ENCODE measurements around the gene HOXC10.

The HOXC10 gene

DNA sequence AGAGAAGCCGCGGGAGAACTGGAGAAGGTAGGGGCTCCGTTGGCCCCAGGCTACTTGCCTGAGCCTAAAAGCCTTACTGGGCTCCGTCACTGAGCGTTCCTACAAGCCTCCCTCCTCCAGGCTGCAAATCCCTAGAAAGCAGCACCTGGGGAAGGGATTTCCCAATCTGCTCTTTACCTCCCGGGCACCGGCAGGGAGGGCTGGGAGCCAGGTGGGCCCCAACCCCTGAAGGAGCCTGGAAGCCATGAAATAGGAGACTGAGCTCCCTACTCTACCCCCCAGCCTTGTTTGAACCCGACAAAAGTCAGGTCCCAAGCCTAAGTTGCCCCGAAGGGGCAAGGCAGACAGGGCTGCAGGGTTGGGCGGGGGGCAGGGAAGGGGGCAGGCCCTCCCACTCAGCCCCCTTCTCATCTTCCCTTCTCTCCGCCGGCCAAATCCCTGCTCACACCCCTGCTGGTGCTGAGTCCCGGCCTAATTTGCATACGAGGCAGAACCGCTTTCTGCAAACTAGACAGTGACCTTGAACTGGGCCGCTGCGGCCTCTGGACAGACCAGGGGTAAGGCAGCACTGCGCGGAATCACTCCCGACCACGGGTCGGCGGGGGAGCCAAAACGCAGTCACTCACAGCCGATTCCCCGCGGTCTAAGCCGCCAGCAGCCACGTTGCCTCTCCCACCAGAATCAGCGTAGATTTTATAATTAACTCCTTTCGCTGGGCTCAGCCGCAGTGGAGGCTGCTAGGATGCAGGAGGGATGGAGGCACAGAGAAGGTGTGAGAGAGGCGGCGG, 34.0 kb upstream of the HOXC10 start:
- no peak for DNase-seq (ENCODE audit: low spot score)

DNA sequence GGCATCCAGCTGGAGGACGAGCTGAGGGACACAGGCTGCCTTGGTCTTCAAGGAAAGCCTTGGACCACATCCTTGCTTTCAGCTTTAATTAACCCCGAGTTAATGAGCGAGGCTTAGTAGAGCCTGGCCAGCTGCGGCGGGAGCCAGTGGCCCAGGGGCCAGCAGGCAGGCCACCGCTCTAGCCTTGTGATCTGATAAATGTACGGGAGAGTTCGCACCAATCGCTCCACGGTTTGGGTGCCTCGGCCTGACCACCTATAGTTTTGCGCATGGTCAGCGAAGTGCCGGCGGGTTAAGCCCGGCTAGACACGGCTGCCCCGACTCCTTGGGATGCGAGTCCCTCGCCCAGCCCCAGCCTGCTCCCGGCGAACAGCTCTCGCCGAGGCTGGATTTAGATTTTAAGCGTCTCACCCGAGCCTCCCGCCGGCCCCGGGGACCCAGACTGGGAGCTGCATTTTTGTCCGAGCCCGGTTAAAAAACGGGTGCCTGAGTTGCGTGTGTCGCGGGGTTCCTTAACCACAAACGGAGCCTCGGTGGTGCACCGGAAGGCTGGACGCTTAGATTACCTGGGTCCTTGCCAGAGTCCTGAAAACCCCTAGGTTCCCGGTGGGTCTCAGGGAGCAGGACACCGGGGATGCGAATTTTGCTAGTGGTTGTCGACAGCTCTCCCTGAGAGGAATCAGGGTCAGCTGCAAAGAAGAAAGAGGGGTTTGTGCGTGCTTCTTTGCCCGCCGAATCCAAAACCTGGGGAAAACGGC, 33.2 kb upstream of the HOXC10 start:
- no peak for DNase-seq (ENCODE audit: low spot score)

DNA sequence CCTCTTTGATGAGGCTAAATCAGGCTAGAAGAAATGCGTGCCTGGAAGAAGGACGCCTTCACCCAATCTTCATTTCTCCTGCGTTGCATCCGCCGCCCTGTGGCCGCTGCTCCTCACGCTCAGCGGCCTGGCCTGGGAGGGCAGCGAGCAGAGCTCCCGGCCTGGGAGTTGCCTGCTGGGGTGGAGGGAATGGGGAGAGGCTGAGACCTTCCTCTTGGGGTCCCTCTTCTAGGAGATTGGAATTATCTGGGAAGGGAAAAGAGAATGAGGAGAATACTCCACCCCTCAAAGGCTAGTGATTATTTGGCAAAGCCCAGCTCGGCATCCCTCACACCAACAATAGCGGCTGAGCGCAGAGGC, 32.6 kb upstream of the HOXC10 start:
- DNase-seq (ENCODE audit: low spot score): no peak

DNA sequence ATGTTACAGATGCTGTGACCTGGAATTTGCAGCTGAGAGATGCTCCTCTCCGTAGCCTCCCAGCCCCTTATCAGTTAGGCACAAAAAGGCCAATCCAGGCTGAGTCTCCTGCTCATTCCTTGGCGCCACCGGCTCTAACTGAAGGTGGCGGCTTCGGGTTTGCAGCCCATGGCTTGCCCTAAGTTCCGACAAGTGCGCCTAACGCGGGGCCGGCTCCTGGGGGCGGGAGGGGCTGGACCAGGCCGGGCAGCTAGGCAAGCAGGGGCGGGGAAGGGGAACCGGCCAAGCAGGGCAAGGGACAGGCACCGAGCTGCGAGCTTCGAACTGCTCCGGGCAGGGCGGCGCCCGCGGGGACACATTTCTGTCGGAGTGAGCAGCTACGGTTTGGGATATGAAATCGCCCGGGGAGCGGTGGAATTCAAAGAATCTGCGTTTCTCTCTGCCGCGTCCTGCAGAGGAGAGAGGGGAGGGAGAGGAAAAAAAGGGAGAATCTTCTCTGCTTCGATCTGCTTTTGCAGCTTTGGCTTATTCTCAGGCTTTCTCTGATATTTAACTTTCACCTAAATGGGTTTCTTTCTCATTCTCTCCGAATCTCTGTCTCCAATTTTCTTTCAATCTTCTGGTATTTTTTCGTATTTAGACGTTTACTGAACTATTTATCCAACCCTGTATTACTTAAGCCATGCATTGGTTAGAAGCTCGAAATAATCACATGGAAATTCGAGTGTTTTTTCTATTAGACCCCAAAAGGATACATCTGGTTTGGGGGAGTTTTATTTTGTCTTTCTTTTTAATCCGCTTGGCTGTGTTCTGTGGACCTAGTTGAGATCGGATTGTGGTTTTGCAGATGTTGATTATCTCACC, 31.8 kb upstream of the HOXC10 start:
- DNase-seq (ENCODE audit: low spot score): no peak

DNA sequence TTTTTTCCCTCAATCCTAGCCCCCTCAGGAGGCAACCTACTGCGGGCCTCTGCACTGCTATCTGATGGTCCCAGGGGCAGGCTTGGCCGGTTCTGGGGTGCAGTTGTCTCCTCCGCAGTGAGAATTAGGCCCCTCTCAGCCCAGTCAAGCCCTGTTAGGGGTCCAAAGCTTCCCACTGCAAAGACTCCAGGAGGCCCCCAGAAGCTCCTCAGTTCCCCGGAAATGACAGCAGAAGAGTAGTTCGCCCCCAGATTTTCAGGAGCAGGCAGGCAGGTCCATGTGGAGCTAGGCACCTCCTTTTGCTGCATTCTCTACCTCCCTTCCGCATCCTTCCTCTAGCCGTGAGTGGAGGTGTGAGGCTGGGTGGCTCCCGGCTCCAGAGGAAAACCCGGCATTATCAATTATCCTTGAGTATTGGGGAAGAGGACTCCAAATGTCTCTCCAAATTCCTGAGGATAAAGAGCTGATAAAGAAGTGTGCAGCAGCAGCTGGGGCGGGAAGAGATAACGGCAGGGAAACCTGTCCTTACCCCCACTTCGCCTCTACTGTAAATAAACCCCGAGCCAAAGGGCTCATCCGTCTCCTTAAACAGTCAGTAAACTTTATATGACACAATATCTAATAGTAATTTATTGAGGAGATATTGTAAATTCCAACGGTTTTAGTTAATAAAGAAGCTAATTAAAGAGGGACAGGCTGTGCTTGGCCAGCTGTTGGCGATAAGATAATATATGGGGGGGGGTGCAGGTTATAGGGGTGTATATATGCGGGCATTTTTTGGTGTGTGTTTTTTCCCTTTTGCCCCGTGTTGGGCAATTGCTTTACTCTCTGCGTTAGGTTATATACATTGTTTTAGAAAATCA, 30.9 kb upstream of the HOXC10 start:
- DNase-seq (ENCODE audit: low spot score): no peak

DNA sequence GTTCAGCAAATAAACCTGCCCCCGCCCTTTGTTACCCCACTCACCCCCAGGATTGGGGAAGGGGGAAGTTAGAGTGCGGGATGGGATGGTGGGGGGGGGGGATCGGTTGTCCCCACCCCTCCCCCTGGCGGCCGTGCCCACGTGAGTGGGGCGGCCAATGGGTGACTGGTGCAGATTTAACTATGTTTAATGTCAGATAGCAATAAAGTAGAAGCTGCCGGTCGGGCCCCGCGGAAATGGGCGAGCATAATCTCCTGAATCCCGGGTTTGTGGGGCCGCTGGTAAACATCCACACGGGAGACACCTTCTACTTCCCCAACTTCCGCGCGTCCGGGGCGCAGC, 30.3 kb upstream of the HOXC10 start, which contains the start of gene HOXC12:
Gene HOXC12 (plus strand): TSS at position 210 of the 342 bp plus-strand sequence. CDS start 27 bp downstream, at position 237.
- no peak for DNase-seq (ENCODE audit: low spot score)

DNA sequence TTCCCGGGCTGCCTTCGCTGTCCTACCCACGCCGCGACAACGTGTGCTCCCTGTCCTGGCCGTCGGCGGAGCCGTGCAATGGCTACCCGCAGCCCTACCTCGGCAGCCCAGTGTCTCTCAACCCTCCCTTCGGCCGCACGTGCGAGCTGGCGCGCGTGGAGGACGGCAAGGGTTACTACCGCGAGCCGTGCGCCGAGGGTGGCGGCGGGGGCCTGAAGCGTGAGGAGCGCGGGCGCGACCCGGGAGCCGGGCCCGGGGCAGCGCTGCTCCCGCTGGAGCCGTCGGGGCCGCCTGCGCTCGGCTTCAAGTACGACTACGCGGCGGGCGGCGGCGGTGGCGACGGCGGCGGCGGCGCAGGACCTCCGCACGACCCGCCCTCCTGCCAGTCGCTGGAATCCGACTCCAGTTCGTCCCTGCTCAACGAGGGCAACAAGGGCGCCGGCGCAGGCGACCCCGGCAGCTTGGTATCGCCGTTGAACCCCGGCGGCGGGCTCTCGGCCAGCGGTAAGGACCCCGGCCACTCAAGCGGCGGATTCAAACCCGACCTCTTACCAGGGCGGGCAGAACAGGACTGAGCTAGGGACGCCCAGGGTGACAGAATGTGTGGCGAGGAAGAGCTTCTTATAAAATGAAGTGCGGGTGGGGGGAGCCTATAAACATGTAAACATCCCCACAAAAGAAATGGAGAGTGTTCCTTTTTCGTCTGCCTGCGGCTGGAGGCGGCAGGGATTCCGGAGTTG, 29.7 kb upstream of the HOXC10 start:
- DNase-seq (ENCODE audit: low spot score): no peak

DNA sequence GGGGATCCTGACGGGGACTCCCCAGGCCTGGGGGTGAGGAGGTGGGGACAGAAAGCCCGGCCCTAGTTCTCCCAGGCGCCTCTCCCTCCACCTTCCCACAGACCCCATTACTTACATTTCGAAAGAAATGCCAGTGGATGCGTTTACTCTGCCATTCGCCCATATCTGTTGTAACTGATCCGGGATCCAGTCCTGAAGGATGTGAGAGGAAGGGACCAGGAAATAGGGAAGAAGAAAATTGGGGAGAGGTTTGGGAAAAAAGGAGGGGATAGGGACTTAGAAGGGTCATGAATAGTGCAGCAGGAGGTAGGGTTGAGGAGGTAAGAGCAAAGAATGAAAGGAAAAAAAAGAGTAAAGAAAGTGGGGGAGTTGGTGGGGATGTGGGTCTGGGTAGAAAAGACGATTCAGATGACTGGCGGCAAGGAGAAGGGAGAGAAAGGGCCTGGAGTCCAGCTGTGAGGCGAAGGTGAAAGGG, 29.1 kb upstream of the HOXC10 start:
- DNase-seq (ENCODE audit: low spot score): no peak

DNA sequence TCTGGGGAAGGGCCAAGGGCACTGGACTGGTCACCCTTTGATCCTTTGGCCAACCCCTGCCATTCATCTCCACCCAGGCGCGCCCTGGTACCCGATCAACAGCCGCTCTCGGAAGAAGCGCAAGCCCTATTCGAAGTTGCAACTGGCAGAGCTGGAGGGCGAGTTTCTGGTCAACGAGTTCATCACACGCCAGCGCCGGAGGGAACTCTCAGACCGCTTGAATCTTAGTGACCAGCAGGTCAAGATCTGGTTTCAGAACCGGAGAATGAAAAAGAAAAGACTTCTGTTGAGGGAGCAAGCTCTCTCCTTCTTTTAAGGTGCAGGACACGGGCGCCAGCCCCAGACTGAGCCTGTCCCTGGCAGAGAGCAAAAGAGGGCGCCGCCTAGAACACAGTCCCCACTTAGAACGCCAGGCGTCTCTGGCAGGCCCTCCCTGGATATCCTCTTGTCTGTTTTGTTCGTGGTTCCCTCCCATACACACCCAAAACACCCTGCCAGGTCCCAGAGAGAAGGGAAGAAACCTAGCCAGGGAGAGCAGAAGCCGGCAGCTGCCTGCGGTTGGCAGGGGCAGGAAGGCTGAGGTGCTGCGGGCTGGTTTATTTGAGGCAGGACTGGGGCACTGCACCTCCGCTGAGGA, 28.6 kb upstream of the HOXC10 start:
- no peak for DNase-seq (ENCODE audit: low spot score)

DNA sequence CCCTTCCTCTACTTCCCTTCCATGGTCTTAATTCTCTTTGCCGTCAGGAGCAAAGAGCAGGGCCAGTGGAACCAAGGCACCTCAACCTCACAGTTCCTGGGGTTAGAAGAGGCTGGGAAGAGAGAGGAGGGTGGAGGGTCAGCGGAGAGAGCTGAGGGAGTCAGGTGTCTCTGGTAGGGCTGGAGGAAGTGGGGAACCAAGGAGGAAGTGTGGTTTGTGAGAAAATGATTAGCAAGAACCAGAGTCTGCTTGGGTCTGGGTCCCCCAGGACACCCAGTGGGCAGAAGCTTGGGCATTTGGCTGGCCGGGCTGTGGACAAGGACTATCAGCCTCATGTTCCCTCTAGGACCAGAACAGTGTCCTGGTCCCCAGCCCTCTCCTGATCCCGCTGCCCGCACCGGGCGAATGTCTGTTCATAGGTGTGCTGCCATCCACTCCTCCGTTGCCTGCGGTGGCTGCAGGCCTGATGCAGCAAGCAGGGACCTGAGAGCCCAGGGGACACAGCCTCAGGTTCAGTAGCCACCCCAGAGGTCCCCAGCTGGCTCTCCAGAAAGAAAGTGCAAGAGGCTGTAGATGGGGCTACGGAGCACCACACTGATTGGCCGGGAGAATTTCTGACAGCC, 27.9 kb upstream of the HOXC10 start:
- no peak for DNase-seq (ENCODE audit: low spot score)

DNA sequence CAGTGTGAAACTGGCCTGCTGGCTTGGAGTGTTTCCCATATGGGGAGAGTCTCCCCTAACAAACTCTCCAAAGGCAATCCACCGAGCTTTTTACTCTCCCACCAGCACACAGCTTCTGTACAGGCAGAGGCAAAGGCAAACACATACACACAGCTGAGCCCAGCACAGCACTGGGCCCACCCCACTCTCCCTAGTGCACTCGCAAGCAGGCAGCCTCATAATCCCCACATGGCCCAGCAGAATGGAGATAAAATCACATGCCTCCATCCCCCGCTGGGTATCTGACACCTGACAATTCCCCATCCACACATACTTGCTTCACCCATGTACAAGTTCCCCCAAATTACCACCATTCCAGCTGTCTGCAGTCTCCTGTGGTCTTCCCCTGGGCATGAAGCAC, 26.8 kb upstream of the HOXC10 start:
- no peak for DNase-seq (ENCODE audit: low spot score)

DNA sequence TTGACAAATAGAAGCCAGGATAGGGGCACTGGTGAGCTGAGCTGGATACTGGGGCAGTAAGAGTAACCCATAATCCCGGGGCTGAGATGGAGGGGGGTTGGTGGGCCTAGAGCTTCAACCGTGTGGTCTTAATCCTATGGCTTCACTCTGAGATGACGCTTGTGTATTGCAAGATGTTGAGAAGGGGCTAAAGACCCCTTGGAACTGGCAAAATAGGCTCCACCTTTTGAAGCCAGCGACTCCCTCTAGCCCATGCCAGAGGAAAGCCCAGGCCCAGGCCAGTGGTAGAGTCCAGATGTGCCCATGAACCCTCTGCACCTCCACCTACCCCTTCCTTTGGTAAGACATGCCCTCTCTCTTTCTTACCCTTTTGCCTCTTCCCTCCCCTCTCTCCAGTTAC, 25.6 kb upstream of the HOXC10 start:
- DNase-seq (ENCODE audit: low spot score): no peak

DNA sequence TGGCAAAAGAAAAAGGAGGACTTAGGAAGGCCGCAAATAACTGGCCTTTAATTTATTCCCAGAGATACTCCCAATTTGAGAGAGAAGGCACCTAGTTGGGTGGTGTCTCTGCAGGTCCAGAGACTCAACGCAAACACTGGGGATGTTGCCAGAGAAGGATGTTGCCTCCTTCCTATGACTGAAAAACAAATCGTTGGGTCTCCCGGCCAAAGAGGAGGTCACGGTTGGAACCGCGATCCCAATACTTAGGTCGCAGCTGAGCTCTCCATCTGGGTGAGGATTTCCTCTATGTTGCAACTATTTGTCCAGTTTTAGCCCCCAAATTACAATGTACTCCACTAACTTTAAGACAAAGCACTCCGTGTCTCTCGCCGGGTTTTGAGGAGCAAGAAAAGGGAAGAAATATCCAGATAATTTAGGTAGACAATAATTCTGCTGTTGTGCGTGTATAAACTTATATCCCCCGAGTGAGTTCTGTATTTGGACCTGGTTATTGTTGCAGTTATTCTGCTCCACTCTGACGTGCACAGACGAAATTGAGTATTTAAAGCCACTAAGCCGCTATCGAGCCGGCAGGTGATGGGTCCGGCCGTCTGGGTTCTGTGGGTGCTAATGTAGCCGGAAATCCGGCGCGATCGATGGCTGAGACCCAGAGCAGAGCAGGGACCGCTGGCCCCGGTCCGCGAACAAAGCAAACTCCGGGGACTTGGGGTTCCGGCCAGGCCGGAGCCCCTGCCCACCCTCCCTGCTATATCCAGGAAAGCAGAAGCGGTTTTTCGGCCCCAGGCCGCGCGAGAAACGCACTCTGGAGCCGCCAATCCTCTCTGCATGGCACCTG, 24.5 kb upstream of the HOXC10 start:
- no peak for DNase-seq (ENCODE audit: low spot score)

DNA sequence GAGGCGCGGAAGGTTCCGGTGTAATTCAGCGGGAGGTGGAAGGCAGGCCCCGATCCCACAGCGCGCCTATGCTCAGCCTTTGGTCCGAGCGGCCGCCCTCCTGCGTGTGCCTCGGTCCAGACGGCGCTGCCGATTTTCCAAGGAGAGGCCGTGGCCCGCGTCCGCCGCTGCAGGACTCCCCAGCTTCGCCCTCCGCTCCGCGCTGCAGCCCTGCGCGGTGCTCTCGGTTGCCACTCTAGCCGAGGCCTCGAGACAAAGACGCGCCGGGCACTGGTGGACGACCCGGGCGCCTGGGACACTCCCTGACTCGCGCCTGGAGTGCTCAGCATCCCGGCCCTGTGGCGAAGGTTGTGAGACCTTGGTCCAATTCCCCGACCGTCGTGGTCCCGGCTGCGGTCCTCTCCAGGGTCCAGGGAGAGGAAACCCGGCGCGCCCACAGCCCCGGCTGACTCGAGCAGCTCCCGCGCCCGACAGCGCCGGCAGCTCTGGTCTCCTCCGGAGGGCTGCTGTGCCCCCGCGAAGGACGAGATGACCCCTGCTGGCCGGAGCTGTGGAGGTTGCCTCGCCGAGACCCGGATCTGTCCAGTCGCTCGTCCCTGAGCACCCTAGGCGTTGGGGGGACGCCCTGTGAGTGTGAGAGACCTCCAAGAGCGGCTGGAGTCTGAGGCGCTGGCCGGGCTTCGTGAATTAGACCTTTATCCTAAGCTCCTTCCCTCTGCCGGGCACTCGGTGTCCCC, 23.8 kb upstream of the HOXC10 start:
- no peak for DNase-seq (ENCODE audit: low spot score)

DNA sequence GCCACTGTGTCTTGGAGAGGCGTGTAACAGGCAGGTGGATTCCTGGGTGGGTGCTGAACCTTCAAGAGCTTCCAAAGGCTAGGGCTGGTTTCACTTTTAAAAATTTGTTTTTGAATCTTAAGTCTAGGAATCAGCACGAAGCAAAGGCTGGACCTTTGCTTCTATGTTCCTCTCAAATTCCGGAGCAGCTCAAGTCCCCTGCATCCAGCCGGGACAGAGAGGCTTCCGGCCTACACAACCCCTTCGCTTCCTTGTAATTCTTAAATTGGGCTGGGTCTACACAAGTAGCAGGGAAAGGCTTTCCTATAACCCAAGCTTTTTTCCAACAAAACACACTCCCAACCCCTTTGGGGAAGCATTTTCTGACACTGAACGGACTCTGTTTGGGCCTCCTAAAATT, 21.9 kb upstream of the HOXC10 start:
- DNase-seq (ENCODE audit: low spot score): no peak

DNA sequence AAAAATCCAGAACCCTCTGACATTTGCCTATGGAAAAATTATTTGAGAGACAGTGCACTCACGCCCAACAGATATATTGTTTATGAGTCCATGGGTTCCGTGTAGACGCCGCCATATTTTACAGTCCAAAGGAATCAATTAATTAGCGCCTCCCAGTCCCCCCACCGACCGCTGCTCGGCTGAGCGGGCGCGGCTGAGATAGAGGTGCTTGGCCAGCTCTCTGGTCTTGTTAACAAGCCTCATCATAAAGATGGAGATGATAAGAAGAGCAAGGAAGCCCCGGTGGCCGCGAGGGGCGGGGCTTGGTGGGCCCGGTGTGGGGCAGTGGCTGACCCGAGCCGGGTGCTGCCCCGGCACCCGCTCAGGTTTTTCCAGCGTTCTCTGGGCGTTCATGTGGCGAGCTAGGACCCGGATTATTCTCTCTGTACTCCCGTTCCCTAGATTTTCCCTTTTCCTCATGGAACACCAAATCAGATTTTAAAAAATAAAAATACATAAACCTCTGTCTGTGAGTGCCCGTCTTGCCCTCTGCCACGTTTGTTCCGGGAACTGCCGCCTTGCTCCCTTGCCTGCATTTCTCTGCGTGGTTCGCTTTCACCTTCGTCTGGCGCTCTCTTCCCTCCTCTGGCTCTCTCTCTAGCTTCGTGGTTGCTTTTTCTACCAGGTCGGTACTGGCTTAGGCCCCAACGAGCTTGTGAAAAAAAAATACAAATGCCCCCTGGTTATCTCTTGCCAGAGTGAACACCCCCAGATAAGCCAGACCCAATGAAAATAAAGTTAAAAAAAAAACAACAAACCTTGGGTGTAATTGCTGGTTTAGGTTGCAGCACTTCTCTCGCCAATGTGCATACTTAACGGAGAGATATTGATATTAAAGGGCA, 21.3 kb upstream of the HOXC10 start:
- DNase-seq (ENCODE audit: low spot score): no peak

DNA sequence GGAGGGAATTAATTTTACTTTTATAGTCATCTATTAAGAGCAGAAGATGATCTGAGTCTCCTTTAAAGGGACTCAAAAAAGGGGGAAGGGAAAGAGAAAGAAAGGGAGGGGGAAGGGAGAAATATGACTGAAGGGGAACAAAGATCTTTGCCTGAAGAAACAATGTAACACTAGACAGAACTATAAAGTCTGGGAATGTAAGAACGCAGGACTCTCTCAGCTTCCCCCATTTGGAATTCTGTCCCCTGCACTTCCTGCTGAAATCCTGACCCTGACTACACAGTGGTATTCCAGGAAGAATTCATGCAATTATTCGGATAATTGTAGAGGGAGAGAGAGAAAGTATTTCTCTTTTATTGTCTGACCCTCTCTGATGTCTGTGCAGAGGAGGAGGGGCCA, 20.6 kb upstream of the HOXC10 start:
- no peak for DNase-seq (ENCODE audit: low spot score)
